ENCODE results near the gene ODF2.

Gene ODF2

GRCh38 chr9:128540634-128541360, 85.0 kb downstream of the ODF2 start:
- no peak for DNase-seq

DNA sequence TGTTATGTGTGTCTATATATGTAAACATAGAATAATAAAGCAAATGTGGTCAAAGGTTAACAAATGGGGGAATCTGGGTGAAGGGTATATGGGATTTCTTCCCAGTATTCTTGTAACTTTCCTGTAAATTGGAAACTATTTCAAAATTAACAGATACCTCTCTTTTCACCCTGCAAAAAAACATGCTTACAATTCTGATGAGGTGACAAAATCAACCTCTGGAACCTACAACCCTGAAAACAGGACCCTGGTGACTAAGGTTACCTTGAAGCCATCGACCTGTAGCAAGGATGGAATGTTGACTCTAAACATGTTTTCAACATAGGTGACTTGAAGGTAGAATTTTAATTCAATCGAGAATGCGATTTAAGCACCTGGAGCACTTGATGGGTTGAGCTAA, 90.7 kb downstream of the ODF2 start:
- DNase-seq: no peak

- DNase-seq: no peak
Measured at GRCh38 chr9:128548876-128549275, 93.1 kb downstream of the ODF2 start.

GRCh38 chr9:128550226-128550625, 94.4 kb downstream of the ODF2 start:
- DNase-seq: no peak

All from NCI-H2227 treated with DMSO at 0.1 percent for 48 hours (cell line).